K562 (cell line): ENCODE data around the gene RIN3. TPM values are rescaled to one million over a fixed set of nuclear protein-coding genes. Genes with fewer than 3 reads are reported as not detected.
"Not testable (repeated sequence)": the region's sequence is repeated elsewhere in the genome, so short reads cannot be mapped to it uniquely, and the experiment has no call there.

Experiments used
- ATAC-seq: fragments of 200-7000 bp; cut with Tn5 transposase; 3 replicates; pipeline ENCODE4 v1.9.1; 2020; ENCODE audit warnings: moderate library complexity
- BruUV-seq: library from RNA; stranded (reverse); fragments of 400-500 nt; replicated peaks from 2 replicates; lab custom pipeline; 2021; lab: Mats Ljungman, UMichigan
- CTCF ChIA-PET: fragments of 300-600 bp; formaldehyde crosslinking; extraction: SDS; loops from one replicate; lab custom pipeline; 2021; ENCODE audit warnings: low intra/inter-chr PET ratio; lab: Yijun Ruan, JAX
- POLR2A ChIA-PET: fragments of 300-600, 350-650 bp; sonication (Branson Sonifier 250); formaldehyde crosslinking; extraction: SDS; loops from one replicate; lab custom pipeline; 2021; ENCODE audit warnings: antibody characterized with exemption, inconsistent platforms; lab: Yijun Ruan, JAX
- DNase-seq, 4 experiments: peaks; one replicate each; pipeline versions ENCODE4 v3.0.0 to v3.0.0-alpha.2; 2011 to 2018; ENCODE audit warnings: low spot score in 3 of 4, mixed read lengths in 3 of 4; ENCODE audit errors: extremely low read depth in 1 of 4
- FAIRE-seq: peaks from 2 replicates; lab custom pipeline; 2011; peaks lifted over from hg19 to GRCh38; lab: Jason Lieb, UNC
- H2AFZ ChIP-seq: 2 replicates; pipeline ENCODE4 v1.6.0; 2011; ENCODE audit warnings: low read depth, low read length, control low read depth, inconsistent platforms
- H3K27ac ChIP-seq: fragments of 200-600 bp; 3 replicates; pipeline ENCODE4 v1.8.0; 2011; ENCODE audit warnings: low read depth, mild to moderate bottlenecking, control low read depth, inconsistent platforms, low read length, moderate library complexity, mixed read lengths; ENCODE audit errors: extremely low read depth
- H3K27me3 ChIP-seq, 2 experiments: fragments of 300-600 bp in 1 of 2; 2 replicates in 1 of 2; 3 replicates in 1 of 2; pipeline versions ENCODE4 v1.6.0 to v1.8.0; 2011; ENCODE audit warnings: inconsistent platforms in 2 of 2, low read length in 2 of 2, mild to moderate bottlenecking in 1 of 2, mixed read lengths in 1 of 2, moderate library complexity in 1 of 2; ENCODE audit not compliant: control insufficient read depth in 2 of 2, insufficient read depth in 2 of 2
- H3K36me3 ChIP-seq: fragments of 300-600 bp; 3 replicates; pipeline ENCODE4 v1.8.0; 2011; ENCODE audit warnings: mild to moderate bottlenecking, low read length, inconsistent platforms; ENCODE audit not compliant: control insufficient read depth, insufficient read depth
- H3K4me1 ChIP-seq, 2 experiments: fragments of 200-600 bp in 1 of 2; replicated peaks in 1 of 2; 2 replicates in 1 of 2; 3 replicates in 1 of 2; pipeline versions ENCODE4 v1.5.1 to v1.8.0; 2011; ENCODE audit warnings: inconsistent platforms in 2 of 2, low read length in 2 of 2, mild to moderate bottlenecking in 1 of 2, mixed read lengths in 1 of 2, moderate library complexity in 1 of 2; ENCODE audit not compliant: control insufficient read depth in 2 of 2, insufficient read depth in 2 of 2
- H3K4me2 ChIP-seq: 2 replicates; pipeline ENCODE4 v1.6.1; 2011; ENCODE audit warnings: low read length, control low read depth, inconsistent platforms, mixed read lengths; ENCODE audit not compliant: insufficient read depth
- H3K4me3 ChIP-seq: fragments of 200-600 bp; sonication (generic), shearing (Covaris generic); 2 replicates; pipeline ENCODE4 v1.5.1; 2016; ENCODE audit warnings: control low read depth, inconsistent platforms
- H3K79me2 ChIP-seq: fragments of 200-600 bp; 3 replicates; pipeline ENCODE4 v1.8.0; 2011; ENCODE audit warnings: low read length, inconsistent platforms; ENCODE audit not compliant: control insufficient read depth, insufficient read depth
- H3K9ac ChIP-seq, 2 experiments: 2 replicates each; pipeline versions ENCODE4 v1.6.0 to v1.6.1; 2011; ENCODE audit warnings: low read depth in 2 of 2, low read length in 2 of 2, control low read depth in 1 of 2, inconsistent platforms in 1 of 2, mild to moderate bottlenecking in 1 of 2, mixed read lengths in 1 of 2; ENCODE audit not compliant: insufficient read depth in 1 of 2
- H3K9me1 ChIP-seq: one replicate; pipeline ENCODE4 v1.6.0; 2011; ENCODE audit warnings: inconsistent platforms, mild to moderate bottlenecking, low read length, moderate library complexity; ENCODE audit not compliant: control insufficient read depth, insufficient read depth
- H3K9me3 ChIP-seq: replicated peaks from 2 replicates; pipeline ENCODE4 v1.5.1; 2011; ENCODE audit warnings: low read depth, low read length, inconsistent platforms; ENCODE audit not compliant: control insufficient read depth, insufficient read depth
- H4K20me1 ChIP-seq: replicated peaks from 2 replicates; pipeline ENCODE4 v1.6.1; 2011; ENCODE audit warnings: low read length, inconsistent platforms, mixed read lengths; ENCODE audit not compliant: control insufficient read depth, insufficient read depth
- ATF1 ChIP-seq, 2 experiments: fragments of 450-650 bp in 1 of 2; IDR thresholded peaks; 2 replicates each; pipeline ENCODE4 v1.6.1; 2016; ENCODE audit warnings: missing compliant biosample characterization in 1 of 2, missing genetic modification characterization in 1 of 2
- BCL6 ChIP-seq: fragments of 250-450 bp; sonication (Bioruptor Pico); IDR thresholded peaks from 2 replicates; pipeline ENCODE4 v1.4.0; 2020
- CBX2 ChIP-seq: fragments of 200-600 bp; sonication (generic); IDR thresholded peaks from one replicate; pipeline ENCODE4 v1.6.1; 2012; ENCODE audit warnings: mild to moderate bottlenecking, low read length, inconsistent platforms; ENCODE audit not compliant: insufficient read depth, poor library complexity, severe bottlenecking
- JUNB ChIP-seq: fragments of 450-650 bp; formaldehyde crosslinking; conservative IDR thresholded peaks from 2 replicates; pipeline ENCODE4 v1.4.0; 2020; ENCODE audit warnings: mild to moderate bottlenecking
- KLF10 ChIP-seq: fragments of 250-450 bp; sonication (Bioruptor Pico); IDR thresholded peaks from 2 replicates; pipeline ENCODE4 v1.6.1; 2021; ENCODE audit warnings: matching md5 sums
- MITF ChIP-seq: IDR thresholded peaks from 2 replicates; pipeline ENCODE4 v1.6.1; 2014; ENCODE audit warnings: antibody characterized with exemption
- MTF1 ChIP-seq: fragments of 250-450 bp; sonication (Bioruptor Pico); IDR thresholded peaks from 2 replicates; pipeline ENCODE4 v1.9.0; 2021; ENCODE audit warnings: moderate library complexity, mild to moderate bottlenecking, inconsistent platforms, borderline replicate concordance
- PURB ChIP-seq: sonication (generic); formaldehyde crosslinking; IDR thresholded peaks from 2 replicates; pipeline ENCODE4 v1.9.0; 2021; ENCODE audit warnings: low read depth, mild to moderate bottlenecking, missing genetic modification reagents
- RFX7 ChIP-seq: fragments of 250-450 bp; sonication (Bioruptor Pico); IDR thresholded peaks from 2 replicates; pipeline ENCODE4 v1.5.1; 2021; ENCODE audit warnings: mild to moderate bottlenecking
- UBTF ChIP-seq, 2 experiments: IDR thresholded peaks; 2 replicates each; pipeline ENCODE4 v1.6.1; 2012; ENCODE audit warnings: improper control_type of control experiment in 2 of 2, low read depth in 2 of 2, low read length in 2 of 2, borderline replicate concordance in 1 of 2
- ZKSCAN1 ChIP-seq: fragments of 150-350 bp; IDR thresholded peaks from 2 replicates; pipeline ENCODE4 v1.6.1; 2016; ENCODE audit warnings: low read depth, low read length
- ZNF124 ChIP-seq: sonication (generic); formaldehyde crosslinking; IDR thresholded peaks from 2 replicates; pipeline ENCODE4 v1.8.1; 2022; ENCODE audit warnings: missing genetic modification reagents
- ZNF146 ChIP-seq: IDR thresholded peaks from one replicate; pipeline ENCODE4 v1.6.1; 2018; ENCODE audit warnings: missing compliant biosample characterization; ENCODE audit not compliant: unreplicated experiment
- whole genome bisulfite sequencing: fragments of 100-300 bp; shearing (Covaris generic); methylation state at CpG from one replicate; pipeline ENCODE4 v1.1.6; 2016; ENCODE audit warnings: low coverage, mixed read lengths; ENCODE audit not compliant: insufficient coverage; ENCODE audit errors: missing lambda C conversion rate; 5-methylcytosine and 5-hydroxymethylcytosine counted together
- in situ Hi-C: fragments of 300-500 bp; cut with MboI; formaldehyde crosslinking; loops from 4 replicates; pipeline ENCODE4 v1.15.0; 2018; ENCODE audit warnings: inconsistent platforms, mixed read lengths
- intact Hi-C: fragments of 100-400 bp; cut with micrococcal nuclease; formaldehyde crosslinking; loops from 2 replicates; pipeline ENCODE4 v1.14.2; 2022
- polyA plus RNA-seq, 8 experiments: library from polyadenylated mRNA; depleted of rRNA in 4 of 8; stranded (reverse) in 5 of 8; unstranded in 3 of 8; fragments of >200 nt; fragmentation: Nextera tagmentation in 2 of 8; fragmentation: Illumina TruSeq in 1 of 8; extraction: Ambion mirVana in 2 of 8; extraction: Trizol in 1 of 8; gene quantifications; 2 replicates each; pipeline versions ENCODE4 v1.2.1 to v1.2.3, GENCODE V29; 2011 to 2014; ENCODE audit warnings: inconsistent platforms in 1 of 8, missing spikeins in 1 of 8
- total RNA-seq, 7 experiments: library from RNA; depleted of rRNA in 6 of 7; stranded (reverse); fragments of >200 nt in 6 of 7; fragmentation: Illumina TruSeq in 2 of 7; extraction: Trizol in 2 of 7; gene quantifications; 2 replicates each; pipeline versions ENCODE4 v1.2.1 to v1.2.3, GENCODE V29; 2011 to 2021; ENCODE audit warnings: low replicate concordance in 1 of 7

RIN3 gene
- total and polyA plus RNA-seq, 9 of the 15 experiments (the other 6 are each of a cell fraction or from before 2014, with no cell fraction given): 0.01 to 0.49 (median 0.08) TPM; not detected in 5

GRCh38 chr14:92639472-92640117 lies 126.0 kb downstream of the RIN3 start:
- WGBS: 9% methylated on average over 8 of the region's 23 CpGs
- H3K4me2 ChIP-seq, intact Hi-C loops, ATAC-seq, H3K9ac ChIP-seq, H3K36me3 ChIP-seq, DNase-seq, H3K9me1 ChIP-seq, H4K20me1 ChIP-seq, H3K27ac ChIP-seq, in situ Hi-C loops, POLR2A ChIA-PET, H3K9me3 ChIP-seq, H2AFZ ChIP-seq, FAIRE-seq, H3K79me2 ChIP-seq, H3K27me3 ChIP-seq, H3K4me3 ChIP-seq, CTCF ChIA-PET, BruUV-seq, H3K4me1 ChIP-seq: not testable (repeated sequence)
- peak; percentile 95 for TF ChIP-seq ZKSCAN1

GRCh38 chr14:92641306-92641705 lies 127.7 kb downstream of the RIN3 start:
- Histone ChIP-seq H3K4me1 (no peaks in the 10 kb centered on the region; a peak in 1 of 5 replicates), H4K20me1 (no peaks in the 10 kb centered on the region), H3K27me3 (peaks cover 0 to 7% of the 10 kb centered on the region in 2 experiments; a peak in 1 of 5 replicates), H3K27ac (no peak overlapping the region), H3K4me3 (no peak overlapping the region), H3K36me3 (no peaks in the 10 kb centered on the region), H3K79me2 (no peaks in the 10 kb centered on the region), H3K9me1 (no peaks in the 10 kb centered on the region), H3K9me3 (no peaks in the 10 kb centered on the region), H3K4me2 (no peak overlapping the region), H3K9ac (no peak overlapping the region), H2AFZ (no peak overlapping the region)
- in situ Hi-C loops: no loop called here
- FAIRE-seq: no peak
- no peak for ATAC-seq
- ChIA-PET POLR2A (no interaction called here), CTCF (no interaction called here)
- intact Hi-C loops: no loop called here
- BruUV-seq: no TSS peak
- WGBS: 2% methylated on average over 9 of the region's 10 CpGs
- DNase-seq: no peak
- TF ChIP-seq ATF1 (CRISPR knock-in tag; IDR thresholded peaks at IDR 0.05) (no peak), ATF1 (tag; IDR thresholded peaks at IDR 0.05) (no peak), BCL6 (no peak), ZNF146 (no peak), KLF10 (CRISPR knock-in tag) (no peak), PURB (CRISPR knock-in tag) (no peak), MITF (no peak), ZNF124 (CRISPR knock-in tag) (no peak), JUNB (CRISPR knock-in tag) (no peak), CBX2 (no peak), RFX7 (CRISPR knock-in tag) (no peak), MTF1 (no peak), UBTF (IDR thresholded peaks at IDR 0.05; ENCODE audit: borderline replicate concordance in 1 of 2, low read depth in 2 of 2, low read length in 2 of 2) (no peak)
